Keratinocyte (primary cell): ENCODE data around the gene DISC1. TPM values are rescaled to one million over a fixed set of nuclear protein-coding genes. Genes with fewer than 3 reads are reported as not detected.
"Not testable (repeated sequence)": the region's sequence is repeated elsewhere in the genome, so short reads cannot be mapped to it uniquely, and the experiment has no call there.

ENCODE experiments used
- DNase-seq: peaks from one replicate; pipeline ENCODE4 v3.0.0-alpha.2; 2011; ENCODE audit warnings: low read depth, missing footprints, low spot score
- FAIRE-seq: peaks from 2 replicates; lab custom pipeline; 2011; peaks lifted over from hg19 to GRCh38; lab: Jason Lieb, UNC
- H2AFZ ChIP-seq: 2 replicates; pipeline ENCODE4 v1.6.0; 2012; ENCODE audit warnings: low read length, control low read depth, inconsistent platforms; ENCODE audit not compliant: control insufficient read depth
- H3K27ac ChIP-seq: 2 replicates; pipeline ENCODE4 v1.5.1; 2011; ENCODE audit warnings: low read length; ENCODE audit not compliant: control insufficient read depth, insufficient read depth
- H3K27me3 ChIP-seq: 3 replicates; pipeline ENCODE4 v1.6.0; 2011; ENCODE audit warnings: low read length; ENCODE audit not compliant: control insufficient read depth, insufficient read depth; ENCODE audit errors: extremely low read depth
- H3K36me3 ChIP-seq, 2 experiments: 2 replicates in 1 of 2; 3 replicates in 1 of 2; pipeline ENCODE4 v1.5.1; 2011; ENCODE audit warnings: low read length in 2 of 2, mild to moderate bottlenecking in 1 of 2; ENCODE audit not compliant: control insufficient read depth in 2 of 2, insufficient read depth in 2 of 2; ENCODE audit errors: extremely low read depth in 1 of 2
- H3K4me1 ChIP-seq: 3 replicates; pipeline ENCODE4 v1.5.1; 2011; ENCODE audit warnings: low read length; ENCODE audit not compliant: control insufficient read depth, insufficient read depth; ENCODE audit errors: extremely low read depth
- H3K4me2 ChIP-seq: 3 replicates; pipeline ENCODE4 v1.6.0; 2011; ENCODE audit warnings: low read depth, low read length; ENCODE audit not compliant: control insufficient read depth, insufficient read depth; ENCODE audit errors: extremely low read depth
- H3K4me3 ChIP-seq, 3 experiments: fragments of 200-600 bp in 1 of 3; sonication (generic) in 1 of 3; 2 replicates in 2 of 3; 3 replicates in 1 of 3; pipeline ENCODE4 v1.5.1; 2011 to 2016; ENCODE audit warnings: low read length in 3 of 3, mild to moderate bottlenecking in 3 of 3, control low read depth in 2 of 3, inconsistent platforms in 1 of 3, low read depth in 1 of 3, mixed read lengths in 1 of 3, mixed run types in 1 of 3, moderate library complexity in 1 of 3; ENCODE audit not compliant: control insufficient read depth in 2 of 3, insufficient read depth in 2 of 3; ENCODE audit errors: extremely low read depth in 1 of 3
- H3K79me2 ChIP-seq: 2 replicates; pipeline ENCODE4 v1.6.0; 2012; ENCODE audit warnings: low read length; ENCODE audit not compliant: control insufficient read depth, insufficient read depth
- H3K9ac ChIP-seq: 3 replicates; pipeline ENCODE4 v1.6.0; 2011; ENCODE audit warnings: low read length; ENCODE audit not compliant: control insufficient read depth, insufficient read depth; ENCODE audit errors: extremely low read depth
- H3K9me1 ChIP-seq: 3 replicates; pipeline ENCODE4 v1.6.0; 2011; ENCODE audit warnings: low read length; ENCODE audit not compliant: control insufficient read depth, insufficient read depth; ENCODE audit errors: extremely low read depth
- H3K9me3 ChIP-seq: 2 replicates; pipeline ENCODE4 v1.5.1; 2012; ENCODE audit warnings: low read depth, low read length; ENCODE audit not compliant: control insufficient read depth
- H4K20me1 ChIP-seq: 3 replicates; pipeline ENCODE4 v1.6.0; 2011; ENCODE audit warnings: low read length; ENCODE audit not compliant: control insufficient read depth, insufficient read depth; ENCODE audit errors: extremely low read depth
- EZH2 ChIP-seq: IDR thresholded peaks from one replicate; pipeline ENCODE4 v1.6.1; 2012; ENCODE audit warnings: inconsistent platforms, mild to moderate bottlenecking, low read length, moderate library complexity
- dilution Hi-C: fragments of 300-500 bp; cut with MboI; formaldehyde crosslinking; loops from one replicate; pipeline ENCODE4 v1.7.0; 2020; ENCODE audit warnings: low sequenced_read_pairs; ENCODE audit not compliant: extremely low pct_ligation_motif_present
- polyA plus RNA-seq, 5 experiments: library from polyadenylated mRNA; depleted of rRNA in 3 of 5; stranded (reverse) in 3 of 5; stranded (forward) in 1 of 5; unstranded in 1 of 5; fragments of >200 nt; gene quantifications; 1 replicate in 1 of 5; 2 replicates in 3 of 5; 3 replicates in 1 of 5; pipeline versions ENCODE4 v1.2.1 to v1.2.3, GENCODE V29; 2011 to 2012; ENCODE audit warnings: missing spikeins in 2 of 5, low read depth in 1 of 5, low replicate concordance in 1 of 5
- TF ChIP-seq, protein P1 (sequence below), 3 experiments: IDR thresholded peaks in 1 of 3; conservative IDR thresholded peaks in 1 of 3; optimal IDR thresholded peaks in 1 of 3; 2 replicates in 2 of 3; 3 replicates in 1 of 3; pipeline versions ENCODE3 to v1.5.1; 2011; ENCODE audit warnings: low read length in 3 of 3, mild to moderate bottlenecking in 3 of 3, moderate library complexity in 2 of 3, control low read depth in 1 of 3, inconsistent platforms in 1 of 3; ENCODE audit not compliant: insufficient read depth in 2 of 3; ENCODE audit errors: extremely low read depth in 1 of 3

Gene DISC1
- polyA plus RNA-seq, 1 donor (not counting 4 experiments of a cell fraction or from before 2014, with no cell fraction given), result 0.47 TPM

DNA sequence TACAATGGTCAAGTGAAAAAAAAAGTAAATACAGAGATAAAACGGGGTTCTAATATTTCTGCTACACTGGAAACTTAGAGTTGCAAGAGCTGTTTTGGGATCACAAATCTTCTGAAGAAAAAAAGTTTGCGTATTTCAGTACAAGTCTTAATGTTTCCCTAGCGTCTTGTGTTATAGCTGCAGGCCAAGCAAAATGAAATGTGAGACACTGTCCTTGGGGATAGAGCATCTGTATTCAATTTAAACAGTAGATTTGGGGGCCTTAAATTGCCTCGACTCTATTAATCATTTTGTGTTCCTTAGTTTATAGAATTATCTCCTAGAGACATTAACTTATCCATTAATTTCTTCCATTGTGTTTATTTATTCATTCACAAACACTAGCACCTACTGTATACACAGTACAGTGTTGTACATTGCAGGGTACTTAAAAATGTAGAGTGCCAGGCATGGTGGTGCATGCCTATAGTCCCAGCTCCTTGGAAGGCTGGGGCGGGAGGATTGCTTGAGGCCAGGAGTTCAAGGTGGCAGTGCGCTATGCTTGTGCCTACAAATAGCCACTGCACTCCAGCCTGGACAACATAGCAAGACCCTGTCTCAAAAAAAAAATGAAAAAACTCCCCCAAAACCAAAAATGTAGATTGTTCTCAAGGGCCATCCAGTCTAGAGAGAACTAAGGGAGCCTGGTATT is 7.9 kb downstream of the DISC1 start:
- no peaks in the 10 kb centered on the region for H3K9me1 ChIP-seq
- peaks cover 6% of the 10 kb centered on the region for H3K4me1 ChIP-seq
- no peaks in the 10 kb centered on the region for H3K27me3 ChIP-seq
- DNase-seq (no peak), FAIRE-seq (no peak)
- TF ChIP-seq EZH2, result no peak
- TF ChIP-seq, protein P1, sequence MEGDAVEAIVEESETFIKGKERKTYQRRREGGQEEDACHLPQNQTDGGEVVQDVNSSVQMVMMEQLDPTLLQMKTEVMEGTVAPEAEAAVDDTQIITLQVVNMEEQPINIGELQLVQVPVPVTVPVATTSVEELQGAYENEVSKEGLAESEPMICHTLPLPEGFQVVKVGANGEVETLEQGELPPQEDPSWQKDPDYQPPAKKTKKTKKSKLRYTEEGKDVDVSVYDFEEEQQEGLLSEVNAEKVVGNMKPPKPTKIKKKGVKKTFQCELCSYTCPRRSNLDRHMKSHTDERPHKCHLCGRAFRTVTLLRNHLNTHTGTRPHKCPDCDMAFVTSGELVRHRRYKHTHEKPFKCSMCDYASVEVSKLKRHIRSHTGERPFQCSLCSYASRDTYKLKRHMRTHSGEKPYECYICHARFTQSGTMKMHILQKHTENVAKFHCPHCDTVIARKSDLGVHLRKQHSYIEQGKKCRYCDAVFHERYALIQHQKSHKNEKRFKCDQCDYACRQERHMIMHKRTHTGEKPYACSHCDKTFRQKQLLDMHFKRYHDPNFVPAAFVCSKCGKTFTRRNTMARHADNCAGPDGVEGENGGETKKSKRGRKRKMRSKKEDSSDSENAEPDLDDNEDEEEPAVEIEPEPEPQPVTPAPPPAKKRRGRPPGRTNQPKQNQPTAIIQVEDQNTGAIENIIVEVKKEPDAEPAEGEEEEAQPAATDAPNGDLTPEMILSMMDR (optimal IDR thresholded peaks at IDR 0.05 in 1 of 3, IDR thresholded peaks at IDR 0.05 in 1 of 3, conservative IDR thresholded peaks at IDR 0.05 in 1 of 3; ENCODE audit: extremely low read depth in 1 of 3, insufficient read depth in 2 of 3, low read length in 3 of 3), result no peak
- no peaks in the 10 kb centered on the region for H3K79me2 ChIP-seq
- H3K4me2 ChIP-seq, result no peak overlapping the region
- dilution Hi-C loops, result no loop called here
- H2AFZ ChIP-seq, result no peak overlapping the region
- no peak overlapping the region for H3K9ac ChIP-seq
- H3K9me3 ChIP-seq, result no peaks in the 10 kb centered on the region
- no peaks in the 10 kb centered on the region for H4K20me1 ChIP-seq
- H3K27ac ChIP-seq, result no peak overlapping the region
- no peaks in the 10 kb centered on the region for H3K36me3 ChIP-seq
- H3K4me3 ChIP-seq, result no peak overlapping the region

DNA sequence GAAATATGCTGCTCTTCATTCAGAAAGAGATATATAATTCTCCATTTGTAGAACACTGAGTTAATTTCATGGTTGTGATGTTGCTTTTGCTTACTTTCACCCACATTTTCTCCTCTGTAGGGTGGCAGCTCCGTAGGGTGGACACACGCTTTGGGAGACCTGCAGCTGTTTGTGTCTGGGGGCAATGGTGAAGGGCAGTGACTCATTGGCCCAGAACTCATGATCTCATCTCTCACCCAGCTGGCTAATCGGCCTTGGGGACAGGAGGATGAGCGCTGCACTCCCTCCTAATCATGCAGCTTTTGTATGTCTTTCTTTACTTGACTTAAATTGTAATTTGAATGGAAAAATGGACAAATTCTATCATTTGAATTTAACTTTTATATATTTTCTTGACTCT is 9.6 kb downstream of the DISC1 start:
- H3K79me2 ChIP-seq, result no peaks in the 10 kb centered on the region
- no peaks in the 10 kb centered on the region for H3K9me1 ChIP-seq
- H3K4me2 ChIP-seq, result no peak overlapping the region
- dilution Hi-C loops, result no loop called here
- TF ChIP-seq EZH2, result no peak
- TF ChIP-seq, protein P1 (optimal IDR thresholded peaks at IDR 0.05 in 1 of 3, IDR thresholded peaks at IDR 0.05 in 1 of 3, conservative IDR thresholded peaks at IDR 0.05 in 1 of 3; ENCODE audit: extremely low read depth in 1 of 3, insufficient read depth in 2 of 3, low read length in 3 of 3), result no peak
- no peaks in the 10 kb centered on the region for H3K9me3 ChIP-seq
- no peaks in the 10 kb centered on the region for H3K27me3 ChIP-seq
- H3K4me1 ChIP-seq, result peaks cover 5% of the 10 kb centered on the region
- no peak for DNase-seq
- no peak overlapping the region for H3K9ac ChIP-seq
- no peak overlapping the region for H3K4me3 ChIP-seq
- no peaks in the 10 kb centered on the region for H3K36me3 ChIP-seq
- no peak for FAIRE-seq
- H3K27ac ChIP-seq, result no peak overlapping the region
- H2AFZ ChIP-seq, result no peak overlapping the region
- no peaks in the 10 kb centered on the region for H4K20me1 ChIP-seq

DNA sequence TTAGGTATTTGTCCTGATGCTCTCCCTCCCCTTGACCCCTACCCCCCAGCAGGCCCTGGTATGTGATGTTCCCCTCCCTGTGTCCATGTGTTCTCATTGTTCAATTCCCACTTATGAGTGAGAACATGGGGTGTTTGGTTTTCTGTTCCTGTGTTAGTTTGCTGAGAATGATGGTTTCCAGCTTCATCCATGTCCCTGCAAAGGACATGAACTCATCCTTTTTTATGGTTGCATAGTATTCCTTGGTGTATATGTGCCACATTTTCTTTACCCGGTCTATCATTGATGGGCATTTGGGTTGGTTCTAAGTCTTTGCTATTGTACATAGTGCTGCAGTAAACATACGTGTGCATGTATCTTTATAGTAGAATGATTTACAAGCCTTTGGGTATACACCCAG is 10.3 kb downstream of the DISC1 start:
- H3K36me3 ChIP-seq, H3K9me3 ChIP-seq, H2AFZ ChIP-seq, H3K27ac ChIP-seq, H3K9ac ChIP-seq, H3K27me3 ChIP-seq, H3K79me2 ChIP-seq, H4K20me1 ChIP-seq, H3K9me1 ChIP-seq, dilution Hi-C loops, FAIRE-seq, DNase-seq, H3K4me2 ChIP-seq, H3K4me3 ChIP-seq, H3K4me1 ChIP-seq: not testable (repeated sequence)
